ENCODE measurements around the gene PHF20.

GRCh38 chr20:35885212-35885611 lies 113.4 kb downstream of the PHF20 start:
- no peak for TF ChIP-seq CTCF (conservative IDR thresholded peaks at IDR 0.05)
- TF ChIP-seq ZFX (IDR thresholded peaks at IDR 0.05) = no peak

Measured in C4-2B (cell line).